GM18858 (cell line): ENCODE measurements around the gene HDAC4.
"Not testable (repeated sequence)": the region's sequence is repeated elsewhere in the genome, so short reads cannot be mapped to it uniquely, and the experiment has no call there.

ENCODE experiments used
- ATAC-seq: cut with Tn5 transposase; IDR thresholded peaks from one replicate; pipeline ENCODE4 v1.9.1; 2021; ENCODE audit not compliant: unreplicated experiment

Gene HDAC4

DNA sequence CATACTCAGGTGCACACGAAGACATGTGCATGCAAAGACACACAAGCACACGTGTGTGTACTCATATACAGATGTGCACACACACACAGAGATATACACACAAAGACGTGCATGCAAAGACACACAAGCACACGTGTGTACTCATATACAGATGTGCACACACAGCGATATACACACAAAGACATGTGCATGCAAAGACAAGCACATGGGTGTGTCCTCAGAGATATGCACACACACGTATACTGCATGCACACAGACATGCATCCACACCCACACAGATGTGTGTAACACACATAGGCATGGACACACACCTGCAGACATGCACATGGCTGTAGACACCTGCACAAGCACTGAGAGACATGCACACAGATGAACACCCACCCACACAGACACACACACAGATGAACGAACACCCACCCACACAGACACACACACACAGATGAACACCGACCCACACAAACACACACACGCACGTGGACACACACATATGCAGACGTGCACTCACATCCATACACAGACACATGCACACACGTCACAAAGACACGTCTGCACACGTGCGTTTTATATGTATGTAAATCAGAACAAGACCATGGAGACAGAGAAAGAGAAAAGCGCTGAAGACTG, 321.0 kb downstream of the HDAC4 start:
- no peak for ATAC-seq

DNA sequence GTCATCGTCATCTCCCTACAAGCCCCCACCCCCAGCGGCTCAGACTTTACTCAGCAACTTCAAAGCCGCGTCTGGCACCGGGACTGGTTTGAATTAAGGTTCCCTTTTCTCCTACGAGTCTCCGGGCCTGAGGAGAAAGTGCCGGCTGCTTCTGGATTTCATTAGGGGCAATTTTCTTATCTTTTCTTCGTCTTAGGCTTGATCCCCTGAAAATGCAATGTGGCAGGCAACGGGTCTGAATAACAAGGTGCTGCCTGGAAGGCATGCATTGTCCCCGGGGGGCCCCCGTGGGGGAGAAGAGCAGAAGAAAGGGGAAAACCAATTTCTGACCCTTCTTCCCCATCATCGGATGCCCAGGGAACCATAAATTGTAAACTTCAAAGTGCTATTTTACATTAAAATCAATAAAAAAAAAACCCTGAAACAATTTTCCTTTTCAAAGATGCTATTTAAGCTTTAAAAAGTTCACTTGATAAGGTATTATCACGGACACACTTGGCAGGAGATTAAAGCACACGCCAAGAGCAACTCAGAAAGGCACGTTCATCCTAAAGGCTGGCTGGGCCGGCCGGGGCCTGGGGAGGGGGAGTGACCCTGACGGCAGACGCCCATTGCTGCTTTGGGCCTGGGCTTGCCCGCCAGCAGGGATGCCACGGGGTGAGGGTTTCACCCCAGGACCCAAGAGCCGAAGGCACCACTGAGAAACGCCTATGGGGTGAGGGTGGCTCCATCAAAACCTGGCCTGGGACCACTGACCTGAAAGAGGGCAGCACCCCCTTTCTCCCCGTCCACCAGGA, 322.5 kb downstream of the HDAC4 start:
- ATAC-seq: no peak

DNA sequence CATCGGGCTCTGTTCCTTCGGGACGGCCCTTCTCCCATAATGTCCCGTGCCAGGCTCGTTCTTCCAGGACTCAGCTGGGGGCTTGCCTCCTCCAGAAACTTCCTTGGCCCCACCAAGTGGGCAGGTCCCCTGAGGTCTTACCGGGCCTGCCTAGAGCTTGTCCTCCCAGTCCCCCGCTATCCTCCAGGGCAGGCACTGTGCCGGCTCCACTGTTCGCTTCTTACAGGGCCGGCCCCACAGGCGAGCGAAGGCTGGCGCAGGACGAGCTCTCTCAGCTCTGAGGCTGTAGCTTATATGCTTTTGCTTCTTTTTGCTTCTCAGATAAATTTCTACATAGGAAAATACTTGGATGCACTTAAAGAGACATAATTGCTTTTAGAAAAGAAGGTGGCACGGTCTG, 323.6 kb downstream of the HDAC4 start:
- ATAC-seq: no peak

DNA sequence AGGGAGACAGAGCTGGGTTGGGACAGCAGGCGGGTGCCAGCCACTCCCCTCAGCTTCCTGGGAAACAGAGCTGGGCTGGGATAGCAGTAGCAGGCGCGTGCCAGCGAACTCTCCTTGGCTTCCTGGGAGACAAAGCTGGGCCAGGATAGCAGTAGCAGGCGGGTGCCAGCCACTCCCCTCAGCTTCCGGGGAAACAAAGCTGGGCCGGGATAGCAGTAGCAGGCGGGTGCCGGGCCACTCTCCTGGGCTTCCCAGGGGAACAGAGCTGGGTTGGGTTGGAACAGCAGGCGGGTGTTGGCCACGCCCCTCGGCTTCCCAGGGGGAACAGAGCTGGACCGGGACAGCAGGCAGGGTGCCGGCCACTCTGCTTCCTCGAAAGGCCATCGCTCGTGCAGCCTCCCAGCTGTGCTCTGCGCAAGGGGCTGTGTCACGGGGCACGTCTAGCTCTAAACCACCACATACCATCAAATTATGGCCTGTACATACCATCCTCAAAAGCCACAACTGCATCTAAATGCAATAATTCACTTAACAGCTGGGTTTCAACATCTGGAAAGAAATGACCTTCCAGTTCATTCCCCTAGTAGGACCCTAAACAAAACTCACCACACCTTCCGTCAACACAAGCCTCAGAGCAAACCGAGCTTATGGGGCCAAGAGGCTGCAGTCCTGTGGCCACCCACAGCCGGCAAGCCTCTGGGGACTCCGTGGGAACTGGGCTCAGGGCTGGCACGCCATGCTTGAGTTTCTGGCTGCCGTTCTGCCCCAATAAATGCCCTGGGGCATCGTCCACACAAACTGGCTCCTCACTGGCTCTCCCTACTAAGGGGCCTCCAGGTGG, 324.7 kb downstream of the HDAC4 start:
- no peak for ATAC-seq

DNA sequence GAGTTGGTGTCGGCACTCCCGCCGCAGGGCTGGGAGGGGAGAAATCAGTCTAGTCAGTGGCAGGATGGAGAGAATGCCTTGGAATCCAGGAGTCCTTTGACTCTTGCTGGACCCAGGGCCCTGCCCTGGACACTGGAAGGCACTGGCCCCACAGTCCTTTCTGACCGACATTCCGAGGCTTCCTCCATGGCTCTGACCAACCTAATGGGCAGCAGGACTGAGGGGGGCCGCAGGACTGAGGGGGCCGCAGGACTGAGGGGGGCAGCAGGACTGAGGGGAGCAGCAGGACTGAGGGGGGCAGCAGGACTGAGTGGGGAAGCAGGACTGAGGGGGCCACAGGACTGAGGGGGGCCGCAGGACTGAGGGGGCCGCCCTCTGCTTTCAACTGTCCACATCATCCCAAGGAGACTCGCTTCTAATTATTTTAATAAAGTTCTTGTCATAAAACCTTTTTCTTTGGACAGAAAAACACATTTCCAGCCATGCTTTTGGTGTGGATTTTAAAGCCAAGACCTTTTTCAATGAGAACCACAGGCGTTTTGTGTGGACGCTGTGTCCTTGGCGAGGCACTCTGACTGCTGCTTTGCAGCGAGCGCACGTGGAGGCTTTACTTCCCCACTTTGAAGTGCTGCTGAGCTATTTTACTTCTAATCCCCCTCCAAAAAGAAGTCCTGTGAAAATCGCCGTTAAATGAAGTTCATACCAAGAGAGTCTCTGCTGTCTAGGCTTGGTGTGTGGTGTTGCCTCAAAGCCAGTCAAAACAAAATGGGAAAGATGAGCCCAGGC, 326.9 kb downstream of the HDAC4 start:
- ATAC-seq: no peak

DNA sequence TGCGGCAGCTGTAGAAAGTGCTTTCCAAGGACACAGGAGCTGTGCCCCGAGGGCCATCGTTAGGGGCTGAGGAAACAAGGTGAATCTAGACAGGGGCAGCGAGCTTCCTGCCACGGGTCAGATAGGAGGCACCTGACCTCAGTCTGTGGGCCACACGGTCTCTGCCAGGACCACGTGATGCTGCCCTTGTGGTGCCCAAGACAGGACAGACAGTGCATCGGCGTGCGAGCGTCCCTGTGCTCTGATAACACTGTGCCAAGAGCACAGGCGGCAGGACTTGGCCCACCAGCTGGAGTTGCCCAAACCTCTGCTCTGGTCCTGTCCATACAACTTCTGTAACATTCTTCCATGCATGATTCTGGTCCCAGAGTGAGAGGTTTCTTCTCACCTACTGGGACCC, 327.6 kb downstream of the HDAC4 start:
- no peak for ATAC-seq

DNA sequence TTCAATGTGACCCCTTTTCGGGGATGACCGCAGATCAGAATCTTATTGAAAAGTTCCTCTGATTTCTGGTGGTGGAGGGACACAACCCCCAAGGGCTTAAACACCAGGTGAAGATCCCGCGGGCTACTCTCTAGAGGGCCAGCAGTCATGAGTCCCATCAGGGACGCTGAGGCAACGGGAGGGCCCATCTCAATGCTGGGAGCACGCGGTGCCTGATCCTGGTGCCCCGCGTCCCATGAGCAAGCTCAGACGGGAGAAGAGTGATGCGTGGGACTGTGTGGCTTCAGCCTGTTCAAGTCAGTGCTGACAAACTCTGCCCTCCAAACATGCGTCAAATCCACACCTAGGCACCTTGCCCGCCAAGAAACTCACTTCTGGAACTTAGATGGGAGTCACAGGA, 328.0 kb downstream of the HDAC4 start:
- ATAC-seq: no peak

DNA sequence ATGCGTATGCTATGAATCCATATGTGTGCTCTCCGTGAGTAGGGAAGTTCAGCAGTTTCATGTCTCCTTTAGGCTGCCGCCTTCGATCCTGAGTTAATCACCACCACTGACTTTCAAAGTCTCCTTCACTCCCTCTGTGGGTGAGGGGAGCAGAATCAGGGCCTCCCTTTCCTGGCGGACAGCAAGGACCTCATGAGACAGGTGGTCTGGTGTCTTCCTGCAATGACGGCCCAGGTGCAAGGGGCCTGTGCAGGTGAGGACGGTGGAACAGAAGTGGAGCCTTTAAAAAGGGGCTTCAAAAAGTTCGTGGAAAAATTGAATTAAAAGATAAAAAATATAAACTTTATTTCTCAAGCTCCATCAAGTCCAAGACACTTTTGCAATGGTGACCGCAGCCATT, 330.4 kb downstream of the HDAC4 start:
- ATAC-seq: no peak

DNA sequence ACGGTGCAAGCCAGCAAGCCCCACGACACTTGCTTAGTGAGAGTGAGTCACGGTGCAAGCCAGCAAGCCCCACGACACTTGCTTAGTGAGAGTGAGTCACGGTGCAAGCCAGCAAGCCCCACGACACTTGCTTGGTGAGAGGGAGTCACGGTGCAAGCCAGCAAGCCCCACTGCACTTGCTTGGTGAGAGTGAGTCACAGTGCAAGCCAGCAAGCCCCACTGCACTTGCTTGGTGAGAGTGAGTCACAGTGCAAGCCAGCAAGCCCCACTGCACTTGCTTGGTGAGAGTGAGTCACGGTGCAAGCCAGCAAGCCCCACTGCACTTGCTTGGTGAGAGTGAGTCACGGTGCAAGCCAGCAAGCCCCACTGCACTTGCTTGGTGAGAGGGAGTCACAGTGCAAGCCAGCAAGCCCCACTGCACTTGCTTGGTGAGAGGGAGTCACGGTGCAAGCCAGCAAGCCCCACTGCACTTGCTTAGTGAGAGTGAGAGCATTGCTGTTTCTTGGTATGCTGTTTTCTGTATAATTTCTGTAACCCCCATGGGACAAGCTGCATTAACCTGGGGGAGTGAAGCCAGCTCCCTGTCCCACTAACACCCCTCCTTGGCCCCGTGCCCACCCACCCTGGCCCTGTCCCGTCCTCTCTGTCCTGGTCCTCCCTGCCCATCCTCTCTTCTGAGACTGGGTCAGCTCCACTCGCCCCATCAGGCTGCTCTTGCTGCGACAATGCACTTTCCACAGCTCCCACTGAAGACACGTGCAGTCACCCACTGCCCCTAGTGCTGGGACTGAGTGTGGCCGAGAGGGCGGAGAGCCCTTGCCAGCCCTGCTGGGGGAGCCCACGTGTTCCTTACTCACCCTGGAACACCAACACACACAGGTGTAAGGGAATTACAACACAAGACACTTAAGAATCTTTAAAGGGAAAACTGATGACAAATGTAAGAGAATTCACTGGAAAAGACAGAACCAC, 331.2 kb downstream of the HDAC4 start:
- ATAC-seq: not testable (repeated sequence)

DNA sequence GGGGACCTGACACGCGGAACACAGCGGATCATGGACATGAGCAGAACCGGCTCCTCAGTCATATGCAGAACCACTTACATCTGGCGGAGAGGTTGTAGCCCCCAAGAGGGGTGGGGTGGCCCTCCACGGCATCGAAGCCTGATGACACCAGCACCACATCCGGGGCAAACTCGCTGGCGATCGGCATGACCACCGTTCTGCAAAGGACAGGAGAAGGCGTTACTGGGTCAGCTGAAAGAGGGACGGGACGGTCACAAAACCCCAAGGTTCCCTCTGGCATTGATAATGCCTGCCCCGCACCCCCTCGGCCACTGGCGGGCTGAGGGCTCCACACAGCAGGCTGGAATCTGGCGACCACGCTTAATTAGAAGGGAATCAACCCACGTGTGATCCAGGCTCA, 332.4 kb downstream of the HDAC4 start:
- ATAC-seq: no peak

DNA sequence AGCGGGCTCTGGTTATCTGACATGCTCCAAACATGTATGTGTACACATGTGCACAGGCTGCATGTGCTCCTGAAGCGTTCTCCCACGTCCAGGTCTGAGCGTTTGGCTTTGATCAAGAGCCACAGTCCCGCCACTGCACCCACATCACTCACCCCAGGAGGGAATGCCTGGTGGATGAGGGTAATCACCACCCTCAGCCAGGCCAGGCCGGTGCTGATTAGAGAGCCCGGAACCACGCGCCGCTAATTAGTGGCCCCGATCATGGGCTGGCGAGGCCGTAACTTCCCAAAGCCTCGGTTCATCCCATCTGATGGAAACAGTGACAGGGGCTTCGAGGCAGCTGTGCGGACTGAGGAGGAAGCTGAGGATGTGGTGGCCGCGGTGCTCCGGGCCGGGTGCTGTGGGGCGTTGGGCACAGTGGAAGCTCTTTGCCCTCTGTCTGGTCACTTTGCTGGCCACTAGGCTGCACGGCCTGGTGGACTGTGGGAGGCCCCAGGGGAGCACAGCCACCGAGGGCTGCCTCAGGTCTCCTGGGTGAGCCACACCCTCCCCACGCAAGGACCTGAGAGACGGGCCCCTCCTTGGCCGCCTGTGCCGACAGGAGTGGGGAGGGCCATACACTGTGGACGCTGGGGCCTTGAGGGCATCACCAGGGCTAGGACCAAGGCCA, 333.5 kb downstream of the HDAC4 start:
- ATAC-seq: no peak

DNA sequence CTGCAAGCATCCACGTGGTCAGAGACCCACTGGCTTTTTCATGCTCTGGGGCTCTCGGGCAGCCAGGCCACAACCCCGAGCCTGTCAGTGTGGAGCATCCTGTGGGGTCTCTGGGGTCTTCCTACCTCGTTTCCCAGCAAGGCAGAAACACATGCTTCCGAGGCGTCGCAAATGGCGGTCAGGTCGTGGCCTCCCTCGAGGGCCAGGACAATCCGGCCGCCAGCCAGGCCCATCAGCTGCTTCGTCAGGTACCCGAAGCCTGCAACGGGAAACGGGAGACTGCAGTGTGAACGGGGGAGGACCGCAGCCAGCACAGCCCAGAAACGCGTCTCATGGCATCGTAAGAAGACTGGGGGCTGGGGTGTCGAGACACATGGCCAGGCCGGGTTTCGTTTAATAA, 334.2 kb downstream of the HDAC4 start:
- ATAC-seq: no peak

DNA sequence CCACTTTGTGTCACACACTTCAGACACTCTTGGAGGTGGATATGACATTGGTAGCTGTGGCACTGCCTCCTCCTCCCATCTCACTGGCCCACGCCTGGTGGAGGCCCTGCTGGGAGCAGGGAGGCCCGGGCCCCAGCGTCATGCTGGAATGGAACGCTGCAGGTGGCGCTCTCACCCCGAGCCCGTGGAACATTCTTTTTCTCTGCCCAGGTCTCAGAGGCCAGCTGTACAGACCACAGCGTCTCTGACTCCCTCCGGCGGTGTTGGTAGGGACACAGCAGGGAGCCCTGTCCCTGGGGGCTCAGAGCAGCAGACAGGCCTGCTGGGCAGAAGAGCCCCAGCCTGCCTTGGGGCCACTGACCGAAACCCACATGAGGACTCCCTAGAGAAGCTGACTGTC, 334.9 kb downstream of the HDAC4 start:
- ATAC-seq: no peak

DNA sequence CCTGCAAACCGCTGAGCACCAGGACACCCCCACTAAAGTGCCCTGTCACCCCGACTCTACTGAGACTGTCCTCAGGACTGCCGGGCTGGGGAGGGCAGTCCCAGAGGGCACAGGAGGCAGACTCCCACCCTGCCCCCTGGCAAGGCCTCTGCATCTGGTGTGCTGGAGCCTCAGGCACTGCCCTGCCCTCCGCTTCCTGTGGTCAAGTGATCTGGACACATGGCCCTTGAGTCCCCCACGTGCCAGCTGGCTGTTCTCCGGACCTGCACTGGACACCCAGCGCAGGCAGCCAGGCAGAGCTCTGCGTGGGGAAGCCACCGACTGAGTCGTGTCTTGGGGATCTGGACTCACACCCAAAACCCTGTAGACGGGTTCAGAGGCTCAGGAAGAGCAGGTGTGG, 335.3 kb downstream of the HDAC4 start:
- no peak for ATAC-seq

DNA sequence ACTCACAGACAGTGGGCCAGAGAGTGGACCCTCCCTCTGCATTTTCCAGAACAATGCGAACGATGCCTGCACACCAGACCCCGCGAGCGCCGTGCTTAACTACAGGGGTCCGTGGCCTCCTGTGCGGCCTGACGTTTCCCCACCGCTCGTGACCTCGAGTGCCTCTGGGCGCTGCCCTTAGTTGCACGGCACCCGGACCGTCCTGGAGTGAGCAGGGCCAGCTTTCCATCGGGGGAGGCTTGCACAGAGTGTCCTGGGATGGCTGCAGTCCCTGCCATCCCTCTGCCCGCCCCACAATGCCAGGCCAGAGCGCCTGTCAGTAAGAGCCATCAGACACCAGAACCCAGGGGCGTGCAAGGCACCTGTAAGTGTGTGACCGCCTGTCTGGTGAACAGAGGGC, 335.9 kb downstream of the HDAC4 start:
- no peak for ATAC-seq

DNA sequence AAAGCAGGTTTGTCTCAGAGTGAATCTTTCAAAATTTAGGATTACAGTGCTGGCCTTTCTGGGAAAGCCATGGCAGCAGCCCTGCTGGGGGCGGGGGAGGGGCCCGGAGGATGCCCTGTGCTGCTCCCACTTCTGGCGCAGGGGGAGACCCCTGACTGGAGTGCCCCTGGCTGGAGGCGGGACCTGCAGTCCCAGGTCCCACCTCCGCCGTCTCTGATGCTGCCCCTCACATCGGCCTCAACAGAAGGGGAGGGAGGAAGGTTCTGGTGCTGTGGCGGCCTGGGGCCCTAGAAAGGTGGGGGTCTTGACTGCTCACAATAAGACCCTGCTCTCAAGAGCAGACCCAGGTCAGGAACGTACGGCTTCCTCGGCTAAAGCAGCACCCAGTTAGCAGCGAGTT, 336.6 kb downstream of the HDAC4 start:
- ATAC-seq: no peak

DNA sequence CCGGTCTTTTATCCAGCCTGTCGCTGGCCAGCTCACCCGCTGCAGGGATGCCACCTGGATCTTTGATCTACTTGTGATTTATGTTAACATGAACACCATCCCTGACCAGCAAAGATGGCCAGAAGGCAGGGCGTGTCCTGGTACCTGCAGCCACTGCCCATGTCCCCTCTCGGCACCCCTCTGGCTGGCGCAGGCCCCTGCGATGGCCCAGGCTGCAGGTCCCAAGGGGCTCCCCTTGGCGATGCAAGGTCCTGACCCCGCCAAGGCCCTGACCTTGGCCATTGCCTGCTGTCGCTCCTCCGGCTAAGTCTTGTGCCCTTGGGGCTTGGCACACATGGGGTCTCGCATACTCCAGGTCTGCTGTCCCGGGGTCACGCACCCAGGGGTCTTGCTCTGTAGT, 338.1 kb downstream of the HDAC4 start:
- no peak for ATAC-seq

DNA sequence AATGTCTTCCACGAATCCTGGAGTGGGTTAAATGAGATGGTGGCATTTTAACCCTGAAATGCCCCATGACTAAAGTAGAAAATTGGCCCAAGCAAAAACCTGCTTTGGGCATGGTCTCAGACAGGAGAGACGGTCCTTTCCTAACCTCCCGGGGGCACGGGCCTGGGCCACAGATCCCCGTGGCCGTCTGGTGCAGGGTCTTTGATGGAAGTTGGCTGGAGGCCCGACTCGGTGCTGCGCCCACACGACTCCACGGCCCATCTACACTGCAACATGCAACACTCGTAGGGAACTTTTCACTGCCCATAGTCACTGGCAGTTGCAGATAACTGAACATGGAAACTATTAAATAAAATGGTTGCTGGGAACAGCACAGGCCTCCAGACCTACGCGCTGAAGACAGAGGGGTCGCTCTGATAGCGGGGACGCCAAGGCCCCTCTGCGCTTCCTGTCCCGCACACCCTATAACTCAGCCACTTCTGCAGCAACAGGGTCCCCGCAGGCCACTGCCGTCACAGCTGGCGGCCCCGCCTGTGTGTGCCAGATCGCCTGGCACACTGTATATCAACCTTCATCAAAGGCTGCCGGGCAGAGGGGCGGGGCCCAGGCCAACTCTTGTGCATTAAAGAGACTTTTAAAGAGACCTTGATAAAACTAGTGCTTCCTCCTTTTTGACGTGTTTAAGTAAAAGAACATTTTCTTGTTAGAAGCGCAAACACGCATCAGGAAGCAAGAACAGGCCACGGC, 338.8 kb downstream of the HDAC4 start:
- no peak for ATAC-seq
